Omental fat pad (tissue), 4 donors: ENCODE measurements around the gene PLEKHN1. TPM values are rescaled to one million over a fixed set of nuclear protein-coding genes. Genes with fewer than 3 reads are reported as not detected.

Experiments used
- ATAC-seq: fragments of 150-250 bp; one replicate; pipeline ENCODE4 v1.9.1; 2016; ENCODE audit warnings: mild to moderate bottlenecking, moderate library complexity; ENCODE audit not compliant: low FRiP score
- DNase-seq: peaks from one replicate; pipeline ENCODE4 v3.0.0-alpha.2; 2019; ENCODE audit warnings: low spot score
- CTCF ChIP-seq, 3 donors: fragments of 450-650 bp; IDR thresholded peaks; one replicate each; pipeline ENCODE4 v1.5.1; 2016 to 2017; ENCODE audit warnings: antibody characterized with exemption in 3 of 3, mild to moderate bottlenecking in 3 of 3, moderate library complexity in 2 of 3
- total RNA-seq, 4 donors: library from RNA; depleted of rRNA; stranded (reverse); fragments of >200 nt; gene quantifications; one replicate each; pipeline ENCODE4 v1.1.0, GENCODE V29; 2016

Gene PLEKHN1
- total RNA-seq, 4 donors from 2014 or later: 0.19 to 0.48 (median 0.25) TPM; not detected in 1

DNA sequence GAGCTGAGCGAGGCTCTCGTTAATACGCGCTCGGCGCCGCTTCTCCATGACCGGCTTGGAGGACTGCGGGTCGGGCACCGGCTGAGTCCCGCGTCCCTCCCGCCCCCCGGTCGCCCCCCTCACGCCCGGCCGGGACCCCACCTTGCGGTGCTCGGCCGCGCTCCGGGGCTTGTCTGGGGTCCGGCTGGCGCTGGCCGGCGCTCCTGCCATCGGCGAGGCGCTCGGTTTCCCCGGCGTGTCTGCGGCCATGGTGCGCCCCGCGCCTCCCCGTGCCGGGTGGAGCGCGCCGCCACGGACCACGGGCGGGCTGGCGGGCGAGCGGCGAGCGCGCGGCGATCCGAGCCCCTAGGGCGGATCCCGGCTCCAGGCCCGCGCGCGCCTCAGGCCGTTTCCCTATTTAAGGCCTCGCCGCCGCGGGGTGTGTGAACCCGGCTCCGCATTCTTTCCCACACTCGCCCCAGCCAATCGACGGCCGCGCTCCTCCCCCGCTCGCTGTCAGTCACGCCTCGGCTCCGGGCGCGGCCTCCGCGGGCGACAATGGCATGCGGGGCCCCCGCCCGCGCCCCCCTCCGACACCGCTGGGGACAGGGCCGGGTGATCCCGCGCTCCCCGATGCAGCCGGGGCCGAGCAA is 33.6 kb downstream of the PLEKHN1 start, which contains the start of gene HES4:
Gene HES4 (minus strand): TSS at position 373 of the 632 bp plus-strand sequence. CDS start 124 bp downstream, at position 249.
- DNase-seq: peak; percentile 63
- no peak for TF ChIP-seq CTCF (IDR thresholded peaks at IDR 0.05)
- peak; percentile 77 for ATAC-seq

DNA sequence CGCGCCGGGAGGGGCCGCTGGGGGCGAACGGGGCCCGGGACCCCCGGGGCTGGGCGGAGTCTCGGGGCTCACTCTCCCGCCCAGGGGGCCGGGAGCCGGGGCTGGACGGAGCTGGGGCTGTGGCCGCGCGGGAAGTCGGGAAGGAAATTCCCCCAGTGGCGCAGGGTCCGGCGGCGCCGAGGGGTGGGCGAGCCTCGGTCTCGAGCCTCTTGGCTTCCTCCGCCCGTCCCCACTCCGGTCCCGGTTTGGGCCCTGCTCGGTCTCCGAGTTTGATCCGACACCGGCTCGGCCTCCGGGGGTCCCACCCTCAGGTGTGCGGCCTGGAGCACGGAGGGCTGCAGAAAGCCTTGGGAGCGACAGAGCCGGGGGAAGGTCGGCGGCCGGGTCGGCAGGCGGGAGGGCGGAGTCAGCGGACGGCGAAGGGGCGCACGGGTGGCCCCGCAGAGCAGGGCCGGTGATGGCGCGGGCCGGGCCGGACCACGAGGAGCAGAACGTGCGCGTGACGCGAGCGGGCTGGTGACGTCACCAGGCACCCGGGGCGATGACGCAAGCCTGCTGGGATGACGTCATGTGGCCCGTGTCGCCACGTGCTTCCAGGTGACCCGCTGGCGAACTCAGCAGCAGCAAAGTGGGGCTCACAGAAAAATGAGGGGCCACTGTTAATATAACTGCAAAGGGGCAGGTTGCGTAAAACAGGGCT is 34.2 kb downstream of the PLEKHN1 start:
- DNase-seq (peak; percentile 66), ATAC-seq (peak; percentile 70)
- TF ChIP-seq CTCF (IDR thresholded peaks at IDR 0.05): no peak

- DNase-seq (no peak), ATAC-seq (no peak)
- TF ChIP-seq CTCF (IDR thresholded peaks at IDR 0.05): no peak
These were observed 34.9 kb downstream of the PLEKHN1 start for GRCh38 chr1:1001057-1001783.

DNA sequence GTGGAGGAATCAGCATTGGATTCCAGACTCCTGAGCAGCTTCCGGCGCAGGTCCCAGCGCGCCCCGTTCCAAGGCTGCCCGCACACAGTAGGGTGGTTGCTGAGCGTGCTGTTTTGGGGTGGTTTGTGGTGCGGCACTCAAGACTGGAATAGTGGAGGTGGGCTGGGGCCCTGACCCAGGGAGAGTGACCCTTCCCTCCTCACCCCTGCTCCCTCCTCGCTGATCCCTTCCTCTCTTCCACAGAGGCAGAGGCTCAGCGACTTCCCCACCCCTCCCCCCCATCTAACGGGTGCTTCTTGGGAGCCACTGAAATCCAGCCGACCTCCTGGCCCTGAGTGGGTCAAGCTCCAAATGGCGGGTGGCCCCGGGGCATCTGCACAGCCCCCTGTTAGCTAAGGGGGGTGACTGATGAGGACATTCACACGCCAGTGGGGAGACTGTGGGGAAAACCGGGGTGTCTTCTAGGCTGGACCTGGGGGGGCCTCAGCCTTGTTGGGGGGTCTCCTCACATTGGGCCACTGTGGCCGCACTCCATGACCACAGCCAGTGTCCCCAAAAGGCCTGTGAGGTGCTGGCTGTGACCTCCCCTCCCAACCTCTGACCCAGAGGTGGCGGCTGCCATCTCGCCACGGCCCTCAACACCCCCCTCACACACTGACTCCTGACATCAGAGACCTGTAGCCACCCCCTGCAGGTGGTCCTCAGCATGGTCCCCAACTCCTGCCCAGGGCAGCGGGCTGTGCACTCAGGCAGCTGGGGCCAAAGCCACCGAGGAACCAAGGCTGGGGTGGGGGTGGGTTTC is 37.5 kb downstream of the PLEKHN1 start:
- TF ChIP-seq CTCF (IDR thresholded peaks at IDR 0.05): no peak
- no peak for DNase-seq
- no peak for ATAC-seq

DNA sequence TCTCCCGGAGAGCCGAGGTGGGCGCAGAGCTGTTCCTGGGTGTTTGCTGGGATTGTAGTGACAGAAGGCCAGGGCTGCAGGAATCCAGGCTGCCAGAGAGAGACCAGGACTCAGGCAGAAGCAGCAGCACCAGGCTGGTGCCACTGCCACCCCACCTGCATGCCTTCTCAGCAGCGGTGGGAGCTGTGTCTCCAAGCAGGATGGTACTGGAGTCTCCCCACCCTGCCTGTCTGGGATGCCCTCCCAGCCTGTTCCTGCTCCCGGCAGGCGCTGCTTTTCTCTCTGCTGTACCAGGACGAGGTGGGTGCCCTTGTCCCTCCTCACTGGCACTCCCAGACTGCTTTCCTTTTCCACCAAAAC is 38.1 kb downstream of the PLEKHN1 start:
- no peak for TF ChIP-seq CTCF (IDR thresholded peaks at IDR 0.05)
- DNase-seq: no peak
- ATAC-seq: no peak

DNA sequence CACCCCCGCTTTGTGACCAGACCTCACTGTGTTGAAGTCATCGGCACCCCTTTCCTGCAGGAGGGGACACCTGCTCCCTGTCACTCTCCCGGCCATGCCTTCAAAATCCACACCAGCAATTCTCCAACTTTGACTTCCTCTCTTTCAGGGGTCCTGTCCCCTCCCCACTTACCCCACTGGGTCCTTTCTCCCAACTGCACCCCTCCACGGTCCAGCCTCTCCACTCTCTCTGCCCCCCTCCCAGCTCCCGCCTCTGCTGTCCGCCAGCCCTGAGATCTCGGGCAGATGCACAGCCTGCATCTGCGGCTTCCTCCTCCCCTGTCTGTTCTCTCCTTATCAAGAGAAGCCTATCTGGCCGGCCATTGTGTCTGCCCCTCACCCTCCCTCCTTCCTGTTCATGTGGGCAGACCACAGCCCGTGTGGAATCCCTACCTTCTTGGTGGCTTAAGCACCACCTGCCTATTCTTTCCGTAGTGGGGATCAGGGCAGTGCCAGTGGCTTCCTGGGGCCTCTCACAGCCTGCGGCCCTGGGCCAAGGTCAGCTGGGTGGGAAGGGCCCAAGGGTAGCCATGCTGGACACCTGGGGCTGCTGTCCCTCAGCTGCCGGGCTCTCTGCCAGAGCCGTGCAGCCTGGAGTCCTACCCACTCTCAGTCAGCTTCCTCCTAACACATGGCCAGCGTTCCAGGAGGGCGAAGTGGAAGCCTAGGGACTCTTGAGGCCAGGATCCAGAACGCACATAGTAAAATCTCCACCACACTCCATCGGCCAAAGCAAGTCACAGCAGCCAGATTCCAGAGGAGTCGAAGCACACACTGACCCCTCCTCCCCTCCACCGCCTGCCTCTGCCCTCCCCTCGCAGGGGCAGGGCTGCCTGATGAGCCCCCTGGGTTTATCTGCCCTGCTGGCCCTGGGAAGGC is 38.8 kb downstream of the PLEKHN1 start:
- no peak for TF ChIP-seq CTCF (IDR thresholded peaks at IDR 0.05)
- DNase-seq (no peak), ATAC-seq (no peak)
